AG04449 (cell line): Measurements from ENCODE around the gene SEMA3F.

Experiments
- CTCF ChIA-PET: fragments of 350-600 bp; formaldehyde crosslinking; extraction: SDS; loops from one replicate; lab custom pipeline; 2021; ENCODE audit warnings: antibody characterized with exemption; lab: Yijun Ruan, JAX
- POLR2A ChIA-PET: fragments of 400-600, 350-600 bp; formaldehyde crosslinking; extraction: SDS; loops from one replicate; lab custom pipeline; 2020; ENCODE audit warnings: antibody characterized with exemption, inconsistent platforms; lab: Yijun Ruan, JAX
- DNase-seq: peaks from one replicate; pipeline ENCODE4 v3.0.0-alpha.2; 2010; ENCODE audit warnings: low read depth, low spot score
- H3K4me3 ChIP-seq: 2 replicates; pipeline ENCODE4 v1.5.1; 2011; ENCODE audit warnings: low read depth, mild to moderate bottlenecking, control low read depth, low read length
- TF ChIP-seq, protein P1 (sequence below): IDR thresholded peaks from one replicate; pipeline ENCODE4 v1.5.1; 2011; ENCODE audit warnings: mild to moderate bottlenecking, moderate library complexity, low read length, control low read depth, inconsistent platforms; ENCODE audit not compliant: insufficient read depth; ENCODE audit errors: missing control alignments

The SEMA3F gene

DNA sequence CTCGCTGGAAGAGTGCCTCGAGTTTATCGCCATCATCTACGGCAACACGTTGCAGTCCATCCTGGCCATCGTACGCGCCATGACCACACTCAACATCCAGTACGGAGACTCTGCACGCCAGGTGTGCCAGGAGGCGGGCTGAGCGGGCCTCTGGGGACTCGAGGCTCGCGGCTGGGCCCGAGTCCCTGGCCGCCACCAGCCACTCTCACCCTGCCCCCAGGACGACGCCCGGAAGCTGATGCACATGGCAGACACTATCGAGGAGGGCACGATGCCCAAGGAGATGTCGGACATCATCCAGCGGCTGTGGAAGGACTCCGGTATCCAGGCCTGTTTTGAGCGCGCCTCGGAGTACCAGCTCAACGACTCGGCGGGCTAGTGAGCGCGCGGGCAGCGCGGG, 38.2 kb downstream of the SEMA3F start:
- POLR2A ChIA-PET: no interaction called here

DNA sequence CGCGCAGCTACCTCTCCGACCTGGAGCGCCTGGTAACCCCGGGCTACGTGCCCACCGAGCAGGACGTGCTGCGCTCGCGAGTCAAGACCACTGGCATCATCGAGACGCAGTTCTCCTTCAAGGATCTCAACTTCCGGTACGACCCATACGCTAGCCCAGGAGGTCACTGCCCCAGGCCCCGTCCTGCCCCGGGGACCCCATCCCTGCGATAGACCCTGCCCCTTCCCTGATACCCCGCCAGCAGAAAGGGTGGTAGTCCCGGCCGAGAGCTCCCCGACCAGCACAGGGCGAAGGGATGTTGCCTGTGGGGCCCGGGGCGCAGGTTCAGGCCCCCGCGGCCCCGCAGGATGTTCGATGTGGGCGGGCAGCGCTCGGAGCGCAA, 38.6 kb downstream of the SEMA3F start:
- no peak overlapping the region for H3K4me3 ChIP-seq
- POLR2A ChIA-PET: no interaction called here
- TF ChIP-seq, protein P1, sequence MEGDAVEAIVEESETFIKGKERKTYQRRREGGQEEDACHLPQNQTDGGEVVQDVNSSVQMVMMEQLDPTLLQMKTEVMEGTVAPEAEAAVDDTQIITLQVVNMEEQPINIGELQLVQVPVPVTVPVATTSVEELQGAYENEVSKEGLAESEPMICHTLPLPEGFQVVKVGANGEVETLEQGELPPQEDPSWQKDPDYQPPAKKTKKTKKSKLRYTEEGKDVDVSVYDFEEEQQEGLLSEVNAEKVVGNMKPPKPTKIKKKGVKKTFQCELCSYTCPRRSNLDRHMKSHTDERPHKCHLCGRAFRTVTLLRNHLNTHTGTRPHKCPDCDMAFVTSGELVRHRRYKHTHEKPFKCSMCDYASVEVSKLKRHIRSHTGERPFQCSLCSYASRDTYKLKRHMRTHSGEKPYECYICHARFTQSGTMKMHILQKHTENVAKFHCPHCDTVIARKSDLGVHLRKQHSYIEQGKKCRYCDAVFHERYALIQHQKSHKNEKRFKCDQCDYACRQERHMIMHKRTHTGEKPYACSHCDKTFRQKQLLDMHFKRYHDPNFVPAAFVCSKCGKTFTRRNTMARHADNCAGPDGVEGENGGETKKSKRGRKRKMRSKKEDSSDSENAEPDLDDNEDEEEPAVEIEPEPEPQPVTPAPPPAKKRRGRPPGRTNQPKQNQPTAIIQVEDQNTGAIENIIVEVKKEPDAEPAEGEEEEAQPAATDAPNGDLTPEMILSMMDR: no peak
- no peak for DNase-seq
- CTCF ChIA-PET: interaction anchor here (0.8 to 21.6 kb wide), 19 partner anchors 20 to 141 kb away, joined by 3 to 1029 read pairs (median 20); partner anchors contain the start of genes GNAI2, HYAL2, HYAL3 and IFRD2

More for the DNA sequence above, 38.2 kb downstream of the SEMA3F start:
- H3K4me3 ChIP-seq: no peak overlapping the region
- no peak for DNase-seq
- CTCF ChIA-PET: interaction anchor here (0.8 to 21.6 kb wide), 17 partner anchors 20 to 141 kb away, joined by 3 to 1029 read pairs (median 29); partner anchors contain the start of genes GNAI2, HYAL2, HYAL3 and IFRD2
- TF ChIP-seq, protein P1: no peak

DNA sequence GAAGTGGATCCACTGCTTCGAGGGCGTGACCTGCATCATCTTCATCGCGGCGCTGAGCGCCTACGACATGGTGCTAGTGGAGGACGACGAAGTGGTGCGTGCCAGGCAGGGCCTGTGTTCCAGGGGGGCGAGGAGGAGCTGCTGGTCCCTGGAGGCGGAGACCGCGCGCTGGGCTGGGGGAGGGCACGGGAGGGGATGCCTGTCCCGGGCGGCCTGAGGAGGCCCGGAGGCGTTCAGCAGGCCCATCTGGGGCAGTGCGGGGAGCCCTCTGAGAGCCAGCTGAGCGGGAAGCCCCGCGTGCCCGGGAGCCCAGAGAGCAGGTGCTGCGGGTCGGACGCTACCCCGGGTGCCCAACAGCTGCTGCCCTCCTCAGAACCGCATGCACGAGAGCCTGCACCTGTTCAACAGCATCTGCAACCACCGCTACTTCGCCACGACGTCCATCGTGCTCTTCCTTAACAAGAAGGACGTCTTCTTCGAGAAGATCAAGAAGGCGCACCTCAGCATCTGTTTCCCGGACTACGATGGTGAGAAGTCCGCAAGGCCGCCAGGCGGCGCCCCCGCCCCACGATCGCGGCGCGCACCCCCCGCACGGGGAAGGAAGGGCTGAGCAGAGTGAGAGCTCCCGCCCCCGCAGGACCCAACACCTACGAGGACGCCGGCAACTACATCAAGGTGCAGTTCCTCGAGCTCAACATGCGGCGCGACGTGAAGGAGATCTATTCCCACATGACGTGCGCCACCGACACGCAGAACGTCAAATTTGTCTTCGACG, 39.2 kb downstream of the SEMA3F start:
- CTCF ChIA-PET: interaction anchor here (0.7 to 21.6 kb wide), 27 partner anchors 21 to 154 kb away, joined by 3 to 1029 read pairs (median 7); partner anchors contain the start of genes GNAI2, HYAL2, HYAL3 and IFRD2
- no peak for DNase-seq
- TF ChIP-seq, protein P1: peak; percentile 86
- POLR2A ChIA-PET: no interaction called here
- H3K4me3 ChIP-seq: peak overlapping the region; percentile 18; the same call in 1 of the 2 replicates

DNA sequence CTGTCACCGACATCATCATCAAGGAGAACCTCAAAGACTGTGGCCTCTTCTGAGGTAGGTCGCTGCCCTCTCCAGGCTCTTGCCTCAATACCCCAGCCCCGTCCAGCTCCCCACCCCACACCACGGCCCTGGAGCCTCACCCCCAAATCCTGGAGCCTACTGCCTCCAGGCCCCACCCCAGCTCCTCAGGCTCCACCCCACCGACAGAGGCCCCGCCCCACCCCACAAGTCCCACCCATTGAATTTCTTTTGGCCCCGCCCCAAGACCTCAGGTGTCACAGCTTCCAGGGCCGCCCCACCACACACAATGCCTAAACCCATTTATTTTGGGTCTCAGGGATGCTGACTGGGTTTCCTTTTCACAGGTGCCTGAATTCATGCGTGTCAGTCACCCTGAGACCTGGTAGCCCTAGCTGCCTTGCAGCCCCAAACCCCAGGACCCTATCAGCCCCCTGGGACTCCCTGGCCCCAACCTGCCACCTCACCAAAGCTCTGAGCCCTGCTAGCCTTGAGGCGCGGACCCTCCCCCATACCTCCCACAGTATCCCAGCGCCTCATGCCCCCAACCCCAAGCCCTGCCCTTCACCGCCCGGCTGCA, 39.9 kb downstream of the SEMA3F start:
- no peak for DNase-seq
- H3K4me3 ChIP-seq: peak overlapping the region; percentile 18; the same call in 1 of the 2 replicates
- TF ChIP-seq, protein P1: no peak
- ChIA-PET POLR2A (no interaction called here), CTCF (interaction anchor here (0.7 to 21.6 kb wide), 23 partner anchors 20 to 154 kb away, joined by 3 to 1029 read pairs (median 7); partner anchors contain the start of genes GNAI2, HYAL2, HYAL3 and IFRD2)

DNA sequence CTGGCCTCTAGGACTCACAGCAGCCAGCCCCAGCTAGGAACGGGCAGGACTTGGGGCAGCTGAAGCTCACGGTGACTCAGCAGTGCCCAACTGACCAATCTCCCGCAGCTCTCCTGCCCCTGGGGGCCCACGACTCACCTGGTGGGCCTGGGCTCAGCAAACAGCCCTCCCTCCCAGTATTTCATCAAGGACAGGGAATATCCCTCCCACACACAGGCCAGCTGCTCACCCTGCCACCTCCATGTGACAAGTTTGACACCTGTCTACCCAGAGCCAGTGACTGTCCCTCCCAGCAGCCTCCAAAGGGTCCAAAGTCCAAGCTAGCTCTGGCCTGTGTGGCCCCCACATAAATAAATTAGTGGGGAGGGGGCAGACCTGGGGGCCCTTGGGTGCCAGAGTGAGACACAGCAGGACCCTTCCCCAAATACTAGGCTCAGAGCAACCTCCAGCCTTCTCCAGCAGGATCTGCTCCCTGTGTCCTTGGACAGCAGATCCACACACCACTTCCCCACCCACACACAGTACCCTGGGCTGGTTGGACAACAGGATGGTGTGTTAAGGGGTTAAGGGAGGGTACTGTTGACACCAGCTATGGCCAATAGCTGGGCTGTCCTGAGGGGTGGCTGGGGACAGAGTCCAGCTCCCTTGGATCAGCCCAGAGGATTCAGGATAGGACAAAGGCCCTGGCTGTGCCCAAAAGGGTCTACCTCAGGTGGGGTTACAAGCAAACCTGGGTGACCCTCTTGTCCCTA, 40.6 kb downstream of the SEMA3F start:
- POLR2A ChIA-PET: no interaction called here

More for the DNA sequence above, 40.6 kb downstream of the SEMA3F start:
- TF ChIP-seq, protein P1: no peak
- no peak overlapping the region for H3K4me3 ChIP-seq
- CTCF ChIA-PET: interaction anchor here (0.9 to 21.6 kb wide), 15 partner anchors 20 to 132 kb away, joined by 3 to 1029 read pairs (median 29); partner anchors contain the start of genes GNAI2, HYAL2, HYAL3 and IFRD2
- DNase-seq: no peak
